ENCODE data around the gene TTC21A. TPM values are rescaled to one million over a fixed set of nuclear protein-coding genes. Genes with fewer than 3 reads are reported as not detected.

The TTC21A gene
- total and polyA plus RNA-seq, 2 donors (not counting 1 experiment from before 2014, with no cell fraction given): 1.6 to 2.1 TPM

DNA sequence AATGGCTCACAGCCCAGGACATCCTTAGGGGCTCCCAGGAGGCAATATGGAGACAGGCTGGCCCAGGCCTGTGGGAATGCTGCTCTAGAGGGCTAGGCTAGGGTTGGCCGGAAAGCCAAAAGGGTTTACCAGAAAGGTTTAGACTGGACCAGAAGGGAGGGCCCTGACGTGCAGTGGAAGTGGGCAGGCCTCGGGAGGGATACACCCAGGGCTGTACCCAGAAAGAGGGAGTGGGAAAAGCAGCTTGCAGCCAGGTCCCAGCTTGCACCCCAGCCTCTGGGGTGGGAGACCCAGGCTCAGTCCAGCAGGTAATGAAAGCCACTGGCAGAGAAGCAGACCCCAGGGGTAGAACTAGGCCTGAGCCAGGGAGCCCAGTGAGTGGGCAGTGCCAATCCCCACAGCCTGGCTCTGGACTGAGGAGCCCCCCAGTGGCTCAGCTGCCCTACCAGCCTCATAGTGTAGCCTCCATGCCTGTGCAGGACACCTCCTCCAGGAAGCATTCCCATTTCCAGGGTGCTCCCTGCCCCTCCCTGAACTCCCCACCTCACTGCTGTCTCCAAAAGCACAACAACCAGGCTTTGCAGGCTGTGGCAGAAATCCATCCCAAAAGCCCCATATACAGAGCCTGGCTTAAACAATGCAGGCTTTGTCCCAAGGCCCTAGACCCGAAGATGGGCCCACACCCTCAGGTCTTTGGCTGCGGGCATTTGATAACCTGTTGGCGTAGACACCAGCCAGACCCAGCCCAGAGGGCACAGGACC is 3.5 kb upstream of the TTC21A start:
- no peaks in the 10 kb centered on the region for H4K20me1 ChIP-seq (ENCODE audit: control insufficient read depth, extremely low read depth, insufficient read depth, low read length)
- H2AFZ ChIP-seq (ENCODE audit: low read length): no peak overlapping the region
- TF ChIP-seq, protein P1, sequence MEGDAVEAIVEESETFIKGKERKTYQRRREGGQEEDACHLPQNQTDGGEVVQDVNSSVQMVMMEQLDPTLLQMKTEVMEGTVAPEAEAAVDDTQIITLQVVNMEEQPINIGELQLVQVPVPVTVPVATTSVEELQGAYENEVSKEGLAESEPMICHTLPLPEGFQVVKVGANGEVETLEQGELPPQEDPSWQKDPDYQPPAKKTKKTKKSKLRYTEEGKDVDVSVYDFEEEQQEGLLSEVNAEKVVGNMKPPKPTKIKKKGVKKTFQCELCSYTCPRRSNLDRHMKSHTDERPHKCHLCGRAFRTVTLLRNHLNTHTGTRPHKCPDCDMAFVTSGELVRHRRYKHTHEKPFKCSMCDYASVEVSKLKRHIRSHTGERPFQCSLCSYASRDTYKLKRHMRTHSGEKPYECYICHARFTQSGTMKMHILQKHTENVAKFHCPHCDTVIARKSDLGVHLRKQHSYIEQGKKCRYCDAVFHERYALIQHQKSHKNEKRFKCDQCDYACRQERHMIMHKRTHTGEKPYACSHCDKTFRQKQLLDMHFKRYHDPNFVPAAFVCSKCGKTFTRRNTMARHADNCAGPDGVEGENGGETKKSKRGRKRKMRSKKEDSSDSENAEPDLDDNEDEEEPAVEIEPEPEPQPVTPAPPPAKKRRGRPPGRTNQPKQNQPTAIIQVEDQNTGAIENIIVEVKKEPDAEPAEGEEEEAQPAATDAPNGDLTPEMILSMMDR (conservative IDR thresholded peaks at IDR 0.05 in 1 of 2, IDR thresholded peaks at IDR 0.05 in 1 of 2; ENCODE audit: low read depth in 1 of 2, low read length in 2 of 2): no peak
- no peak for TF ChIP-seq EZH2 (IDR thresholded peaks at IDR 0.05; ENCODE audit: low read length, missing control alignments)
- H3K27me3 ChIP-seq (ENCODE audit: control insufficient read depth, insufficient read depth, low read length): no peaks in the 10 kb centered on the region
- no peak overlapping the region for H3K4me2 ChIP-seq (ENCODE audit: extremely low read depth, insufficient read depth, low read length)
- H3K9me3 ChIP-seq (ENCODE audit: control insufficient read depth, insufficient read depth, low read depth, low read length): no peaks in the 10 kb centered on the region
- H3K4me3 ChIP-seq (replicated peaks in 1 of 4; ENCODE audit: control extremely low read depth in 1 of 4, insufficient read depth in 1 of 4, low read depth in 3 of 4, low read length in 4 of 4): no peak overlapping the region
- H3K9ac ChIP-seq (ENCODE audit: insufficient read depth, low read length): no peak overlapping the region
- no peak for DNase-seq (ENCODE audit: low read depth in 2 of 2)
- no peak overlapping the region for H3K27ac ChIP-seq (ENCODE audit: insufficient read depth, low read length)
- H3K4me1 ChIP-seq (ENCODE audit: control insufficient read depth, extremely low read depth, insufficient read depth, low read length): peaks cover 3% of the 10 kb centered on the region
- peaks cover 30% of the 10 kb centered on the region for H3K79me2 ChIP-seq (ENCODE audit: control insufficient read depth, insufficient read depth, low read length)
- peaks cover 7% of the 10 kb centered on the region for H3K36me3 ChIP-seq (ENCODE audit: control insufficient read depth, insufficient read depth, low read length)

GRCh38 chr3:39104961-39105686 is 2.4 kb upstream of the TTC21A start:
- Histone ChIP-seq H3K9me3 (ENCODE audit: control insufficient read depth, insufficient read depth, low read depth, low read length) (no peaks in the 10 kb centered on the region), H3K27me3 (ENCODE audit: control insufficient read depth, insufficient read depth, low read length) (no peaks in the 10 kb centered on the region), H2AFZ (ENCODE audit: low read length) (no peak overlapping the region), H3K79me2 (ENCODE audit: control insufficient read depth, insufficient read depth, low read length) (peaks cover 30% of the 10 kb centered on the region), H3K27ac (ENCODE audit: insufficient read depth, low read length) (no peak overlapping the region), H3K4me2 (ENCODE audit: extremely low read depth, insufficient read depth, low read length) (no peak overlapping the region), H3K4me3 (replicated peaks in 1 of 4; ENCODE audit: control extremely low read depth in 1 of 4, insufficient read depth in 1 of 4, low read depth in 3 of 4, low read length in 4 of 4) (peak overlapping the region in 1 of 4 experiments; percentile 96), H4K20me1 (ENCODE audit: control insufficient read depth, extremely low read depth, insufficient read depth, low read length) (no peaks in the 10 kb centered on the region), H3K36me3 (ENCODE audit: control insufficient read depth, insufficient read depth, low read length) (peaks cover 5% of the 10 kb centered on the region), H3K4me1 (ENCODE audit: control insufficient read depth, extremely low read depth, insufficient read depth, low read length) (peaks cover 3% of the 10 kb centered on the region), H3K9ac (ENCODE audit: insufficient read depth, low read length) (no peak overlapping the region)
- no peak for TF ChIP-seq EZH2 (IDR thresholded peaks at IDR 0.05; ENCODE audit: low read length, missing control alignments)
- DNase-seq (ENCODE audit: low read depth in 2 of 2): no peak

- DNase-seq (ENCODE audit: low read depth in 2 of 2): no peak
- H2AFZ ChIP-seq (ENCODE audit: low read length): no peak overlapping the region
- H3K9ac ChIP-seq (ENCODE audit: insufficient read depth, low read length): no peak overlapping the region
- no peaks in the 10 kb centered on the region for H3K27me3 ChIP-seq (ENCODE audit: control insufficient read depth, insufficient read depth, low read length)
- H3K36me3 ChIP-seq (ENCODE audit: control insufficient read depth, insufficient read depth, low read length): peaks cover under 1% of the 10 kb centered on the region
- no peaks in the 10 kb centered on the region for H3K9me3 ChIP-seq (ENCODE audit: control insufficient read depth, insufficient read depth, low read depth, low read length)
- H4K20me1 ChIP-seq (ENCODE audit: control insufficient read depth, extremely low read depth, insufficient read depth, low read length): no peaks in the 10 kb centered on the region
- H3K27ac ChIP-seq (ENCODE audit: insufficient read depth, low read length): no peak overlapping the region
- H3K4me1 ChIP-seq (ENCODE audit: control insufficient read depth, extremely low read depth, insufficient read depth, low read length): peaks cover 3% of the 10 kb centered on the region
- H3K4me3 ChIP-seq (replicated peaks in 1 of 4; ENCODE audit: control extremely low read depth in 1 of 4, insufficient read depth in 1 of 4, low read depth in 3 of 4, low read length in 4 of 4): peak overlapping the region in 2 of 4 experiments; percentile 85 to 96
- H3K79me2 ChIP-seq (ENCODE audit: control insufficient read depth, insufficient read depth, low read length): peaks cover 30% of the 10 kb centered on the region
- no peak overlapping the region for H3K4me2 ChIP-seq (ENCODE audit: extremely low read depth, insufficient read depth, low read length)
- TF ChIP-seq, protein P1 (conservative IDR thresholded peaks at IDR 0.05 in 1 of 2, IDR thresholded peaks at IDR 0.05 in 1 of 2; ENCODE audit: low read depth in 1 of 2, low read length in 2 of 2): no peak
- no peak for TF ChIP-seq EZH2 (IDR thresholded peaks at IDR 0.05; ENCODE audit: low read length, missing control alignments)
These were observed 1.8 kb upstream of the TTC21A start for GRCh38 chr3:39105687-39106063.

Measured in fibroblast of lung (primary cell).